Duodenal mucosa (tissue), 2 donors: ENCODE data around the gene CNTN2.

ENCODE experiments used
- H3K27ac ChIP-seq: one replicate; pipeline ENCODE4 v1.7.0; 2013; ENCODE audit warnings: low read depth, low read length
- H3K27me3 ChIP-seq, 2 donors: one replicate each; pipeline ENCODE4 v1.7.0; 2013; ENCODE audit warnings: low read length in 2 of 2, control low read depth in 1 of 2; ENCODE audit not compliant: insufficient read depth in 2 of 2, control insufficient read depth in 1 of 2
- H3K36me3 ChIP-seq, 2 donors: one replicate each; pipeline ENCODE4 v1.7.0; 2013; ENCODE audit warnings: low read length in 2 of 2, control low read depth in 1 of 2; ENCODE audit not compliant: insufficient read depth in 2 of 2, control insufficient read depth in 1 of 2
- H3K4me1 ChIP-seq, 2 donors: one replicate each; pipeline ENCODE4 v1.7.0; 2013; ENCODE audit warnings: low read length in 2 of 2, control low read depth in 1 of 2; ENCODE audit not compliant: insufficient read depth in 2 of 2, control insufficient read depth in 1 of 2
- H3K4me3 ChIP-seq, 2 donors: one replicate each; pipeline ENCODE4 v1.7.0; 2013; ENCODE audit warnings: low read length in 2 of 2, low read depth in 1 of 2
- H3K9ac ChIP-seq, 2 donors: one replicate each; pipeline ENCODE4 v1.7.0; 2013; ENCODE audit warnings: low read length in 2 of 2, low read depth in 1 of 2
- H3K9me3 ChIP-seq, 2 donors: one replicate each; pipeline ENCODE4 v1.7.0; 2013; ENCODE audit warnings: low read length in 2 of 2, control low read depth in 1 of 2; ENCODE audit not compliant: control insufficient read depth in 1 of 2

The CNTN2 gene

DNA sequence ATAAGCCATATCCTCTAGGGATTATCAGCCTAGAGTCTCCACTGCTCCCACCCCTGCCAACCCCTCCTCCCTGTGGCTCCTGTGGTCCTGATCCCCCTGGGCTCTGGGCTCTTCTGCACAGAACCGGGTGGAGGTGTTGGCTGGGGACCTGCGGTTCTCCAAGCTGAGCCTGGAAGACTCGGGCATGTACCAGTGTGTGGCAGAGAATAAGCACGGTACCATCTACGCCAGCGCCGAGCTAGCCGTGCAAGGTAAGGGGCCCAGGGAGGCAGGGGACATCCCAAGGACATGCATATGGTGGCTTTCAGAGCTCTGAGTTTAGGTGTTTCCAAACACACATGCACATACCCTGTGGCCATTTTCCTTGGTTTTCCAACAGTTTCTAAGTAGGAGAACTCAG, 19.3 kb downstream of the CNTN2 start:
- Histone ChIP-seq H3K4me3 (no peak overlapping the region), H3K36me3 (no peaks in the 10 kb centered on the region), H3K27ac (no peak overlapping the region), H3K27me3 (no peaks in the 10 kb centered on the region), H3K9me3 (no peaks in the 10 kb centered on the region), H3K9ac (no peak overlapping the region), H3K4me1 (peaks cover 0 to 9% of the 10 kb centered on the region in 2 donors)

DNA sequence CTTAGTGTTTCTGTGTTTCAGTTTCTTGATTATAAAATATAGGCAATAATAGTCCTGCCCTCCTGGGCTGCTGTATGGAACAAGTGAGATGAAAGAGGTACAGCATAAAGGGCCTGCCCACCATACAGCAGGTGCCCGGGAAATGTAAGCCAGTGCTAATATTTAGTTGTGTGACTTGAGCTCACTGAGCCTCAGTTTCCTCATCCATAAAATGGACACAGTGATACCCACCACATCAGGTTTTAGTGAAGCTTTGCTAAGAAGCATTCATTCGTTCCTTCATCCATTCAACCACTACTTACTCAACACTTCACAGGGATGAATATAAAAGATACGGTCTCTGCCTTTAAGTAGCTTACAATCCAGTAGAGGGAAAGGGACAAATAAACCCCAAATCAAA, 19.9 kb downstream of the CNTN2 start:
- H3K9ac ChIP-seq = no peak overlapping the region
- H3K36me3 ChIP-seq = no peaks in the 10 kb centered on the region
- no peaks in the 10 kb centered on the region for H3K27me3 ChIP-seq
- no peak overlapping the region for H3K27ac ChIP-seq
- H3K4me1 ChIP-seq = peaks cover 0 to 9% of the 10 kb centered on the region in 2 donors
- no peak overlapping the region for H3K4me3 ChIP-seq
- H3K9me3 ChIP-seq = no peaks in the 10 kb centered on the region

DNA sequence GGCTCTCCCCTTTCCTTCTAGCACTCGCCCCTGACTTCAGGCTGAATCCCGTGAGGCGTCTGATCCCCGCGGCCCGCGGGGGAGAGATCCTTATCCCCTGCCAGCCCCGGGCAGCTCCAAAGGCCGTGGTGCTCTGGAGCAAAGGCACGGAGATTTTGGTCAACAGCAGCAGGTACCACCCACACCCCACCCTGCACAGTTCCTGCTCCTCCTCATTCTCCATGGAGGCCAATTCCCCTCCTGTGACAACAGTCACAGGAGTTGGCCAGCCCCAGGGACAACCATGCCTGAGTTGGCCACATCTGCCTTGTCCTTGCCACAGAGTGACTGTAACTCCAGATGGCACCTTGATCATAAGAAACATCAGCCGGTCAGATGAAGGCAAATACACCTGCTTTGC, 21.3 kb downstream of the CNTN2 start:
- Histone ChIP-seq H3K4me3 (no peak overlapping the region), H3K27me3 (no peaks in the 10 kb centered on the region), H3K36me3 (no peaks in the 10 kb centered on the region), H3K27ac (no peak overlapping the region), H3K4me1 (peaks cover 0 to 9% of the 10 kb centered on the region in 2 donors), H3K9me3 (no peaks in the 10 kb centered on the region), H3K9ac (no peak overlapping the region)

DNA sequence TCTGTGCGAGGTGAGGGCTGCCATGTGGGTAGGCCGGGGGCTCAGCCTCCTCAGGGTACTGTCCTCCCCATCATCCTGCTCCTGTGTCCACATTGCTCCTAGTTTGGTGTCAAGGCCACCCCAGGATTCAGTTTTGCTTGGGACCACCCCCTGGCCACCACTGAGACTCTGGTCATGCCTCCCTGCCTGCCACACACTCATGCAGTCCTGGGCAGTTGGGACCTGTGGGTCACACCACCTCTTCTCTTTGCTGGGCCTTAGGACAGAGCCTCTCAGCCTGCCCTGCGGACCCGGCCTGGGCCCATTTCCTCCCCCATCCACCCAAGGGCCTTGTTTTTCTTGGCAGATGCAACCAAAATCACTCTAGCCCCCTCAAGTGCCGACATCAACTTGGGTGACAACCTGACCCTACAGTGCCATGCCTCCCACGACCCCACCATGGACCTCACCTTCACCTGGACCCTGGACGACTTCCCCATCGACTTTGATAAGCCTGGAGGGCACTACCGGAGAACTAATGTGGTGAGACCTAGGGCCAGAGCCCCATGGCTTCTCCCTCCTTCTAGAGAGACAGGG, 21.8 kb downstream of the CNTN2 start:
- no peak overlapping the region for H3K27ac ChIP-seq
- H3K27me3 ChIP-seq = no peaks in the 10 kb centered on the region
- no peaks in the 10 kb centered on the region for H3K9me3 ChIP-seq
- H3K4me3 ChIP-seq = no peak overlapping the region
- peaks cover 0 to 9% of the 10 kb centered on the region in 2 donors for H3K4me1 ChIP-seq
- H3K36me3 ChIP-seq = no peaks in the 10 kb centered on the region
- H3K9ac ChIP-seq = no peak overlapping the region

DNA sequence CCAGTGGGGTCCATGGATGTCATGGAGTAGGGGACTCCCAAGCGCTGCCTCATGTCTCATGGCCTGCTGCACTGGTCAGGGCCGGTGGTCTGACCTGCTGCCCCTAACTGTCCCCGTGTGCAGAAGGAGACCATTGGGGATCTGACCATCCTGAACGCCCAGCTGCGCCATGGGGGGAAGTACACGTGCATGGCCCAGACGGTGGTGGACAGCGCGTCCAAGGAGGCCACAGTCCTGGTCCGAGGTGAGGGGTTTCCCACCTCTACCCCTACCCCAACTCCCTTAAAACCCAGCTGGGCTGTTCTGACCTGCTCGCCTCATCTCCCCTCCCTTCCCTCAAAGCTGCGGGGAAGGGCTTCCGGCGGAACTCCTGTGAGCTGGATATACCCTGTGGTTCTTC, 22.7 kb downstream of the CNTN2 start:
- no peaks in the 10 kb centered on the region for H3K27me3 ChIP-seq
- no peaks in the 10 kb centered on the region for H3K9me3 ChIP-seq
- no peak overlapping the region for H3K9ac ChIP-seq
- H3K4me3 ChIP-seq = no peak overlapping the region
- H3K36me3 ChIP-seq = no peaks in the 10 kb centered on the region
- H3K4me1 ChIP-seq = peaks cover 0 to 9% of the 10 kb centered on the region in 2 donors
- no peak overlapping the region for H3K27ac ChIP-seq

GRCh38 chr1:205066141-205066818, 23.3 kb downstream of the CNTN2 start:
- Histone ChIP-seq H3K27me3 (no peaks in the 10 kb centered on the region), H3K36me3 (no peaks in the 10 kb centered on the region), H3K4me1 (peaks cover 0 to 9% of the 10 kb centered on the region in 2 donors), H3K27ac (no peak overlapping the region), H3K4me3 (no peak overlapping the region), H3K9me3 (no peaks in the 10 kb centered on the region), H3K9ac (no peak overlapping the region)

GRCh38 chr1:205067031-205067430, 24.0 kb downstream of the CNTN2 start:
- H3K36me3 ChIP-seq = no peaks in the 10 kb centered on the region
- no peak overlapping the region for H3K9ac ChIP-seq
- H3K9me3 ChIP-seq = no peaks in the 10 kb centered on the region
- H3K27me3 ChIP-seq = no peaks in the 10 kb centered on the region
- peaks cover 0 to 9% of the 10 kb centered on the region in 2 donors for H3K4me1 ChIP-seq
- no peak overlapping the region for H3K27ac ChIP-seq
- no peak overlapping the region for H3K4me3 ChIP-seq

DNA sequence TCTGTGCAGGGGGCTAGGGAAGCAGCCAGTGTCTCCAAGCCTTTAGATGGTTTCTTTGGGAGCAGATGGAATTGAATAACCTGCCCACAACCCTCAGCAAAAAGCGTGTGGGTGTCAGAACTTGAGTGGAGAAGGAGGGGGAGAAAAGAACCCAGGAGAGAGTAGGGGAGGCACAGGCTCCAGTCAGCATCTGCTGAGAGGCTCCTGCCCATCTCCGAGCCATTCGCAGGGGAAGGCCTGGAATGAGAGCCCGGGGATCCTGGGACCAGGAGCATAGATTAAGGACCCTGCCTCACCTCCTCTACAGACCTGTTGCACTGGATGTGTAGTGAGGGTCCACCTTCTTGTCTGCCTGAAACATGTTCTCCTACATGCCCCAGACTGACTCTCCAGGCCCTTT, 25.0 kb downstream of the CNTN2 start:
- H3K9me3 ChIP-seq = no peaks in the 10 kb centered on the region
- no peaks in the 10 kb centered on the region for H3K36me3 ChIP-seq
- H3K4me3 ChIP-seq = no peak overlapping the region
- H3K9ac ChIP-seq = no peak overlapping the region
- H3K27me3 ChIP-seq = no peaks in the 10 kb centered on the region
- peaks cover 0 to 9% of the 10 kb centered on the region in 2 donors for H3K4me1 ChIP-seq
- H3K27ac ChIP-seq = no peak overlapping the region

DNA sequence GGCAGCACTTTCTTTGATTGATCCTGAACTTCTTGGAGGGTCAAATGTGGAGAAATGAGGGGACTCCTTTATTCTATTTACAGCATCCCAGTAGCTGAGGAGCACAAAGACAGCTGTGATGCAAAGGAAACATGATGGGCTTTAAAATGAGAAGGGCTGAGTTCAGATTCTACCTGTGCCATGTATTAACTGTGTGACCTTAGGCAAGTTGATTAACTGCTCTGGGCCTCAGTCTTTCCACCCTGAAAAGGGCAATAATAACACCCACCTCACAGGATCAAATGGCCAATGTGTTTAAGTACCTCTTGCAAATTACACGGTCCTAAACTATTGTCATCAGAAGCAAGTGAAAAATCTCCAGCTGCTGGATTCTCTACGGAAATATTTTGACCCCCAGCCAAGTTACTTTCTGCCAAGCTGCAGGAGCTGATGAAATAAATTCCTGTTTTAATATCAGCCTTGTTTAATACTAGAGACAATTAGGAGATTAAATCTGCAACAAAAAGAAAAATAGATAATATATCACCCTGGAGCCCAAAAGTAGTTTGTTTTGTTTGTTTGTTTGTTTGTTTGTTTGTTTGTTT, 25.5 kb downstream of the CNTN2 start:
- no peak overlapping the region for H3K4me3 ChIP-seq
- no peaks in the 10 kb centered on the region for H3K36me3 ChIP-seq
- H3K4me1 ChIP-seq = peaks cover 0 to 9% of the 10 kb centered on the region in 2 donors
- no peaks in the 10 kb centered on the region for H3K9me3 ChIP-seq
- no peak overlapping the region for H3K27ac ChIP-seq
- no peaks in the 10 kb centered on the region for H3K27me3 ChIP-seq
- H3K9ac ChIP-seq = no peak overlapping the region

DNA sequence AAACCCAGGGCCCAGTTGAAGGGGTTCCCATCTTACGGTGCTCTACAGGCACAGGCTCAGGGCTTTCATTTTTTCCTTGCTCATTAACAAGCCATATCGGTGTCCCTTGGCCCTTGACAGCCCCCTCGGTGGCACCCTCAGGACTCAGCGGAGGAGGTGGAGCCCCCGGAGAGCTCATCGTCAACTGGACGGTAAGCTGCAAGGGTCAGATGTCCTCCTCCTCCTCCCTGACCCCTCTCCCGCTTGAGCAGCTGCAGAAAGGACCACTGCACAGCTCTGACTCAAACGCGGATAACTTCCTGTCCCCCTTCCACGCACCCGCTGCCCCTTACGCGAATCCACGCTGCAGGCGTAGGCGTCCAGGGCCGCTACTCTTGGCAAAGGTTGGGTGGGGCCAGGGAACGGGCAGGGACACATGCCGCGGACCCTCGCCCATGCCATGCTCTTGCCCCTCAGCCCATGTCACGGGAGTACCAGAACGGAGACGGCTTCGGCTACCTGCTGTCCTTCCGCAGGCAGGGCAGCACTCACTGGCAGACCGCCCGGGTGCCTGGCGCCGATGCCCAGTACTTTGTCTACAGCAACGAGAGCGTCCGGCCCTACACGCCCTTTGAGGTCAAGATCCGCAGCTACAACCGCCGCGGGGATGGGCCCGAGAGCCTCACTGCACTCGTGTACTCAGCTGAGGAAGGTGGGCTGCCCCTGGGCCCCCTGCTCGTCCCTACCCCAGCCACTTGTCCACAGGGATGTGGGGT, 26.5 kb downstream of the CNTN2 start:
- Histone ChIP-seq H3K4me1 (peaks cover 0 to 9% of the 10 kb centered on the region in 2 donors), H3K9ac (no peak overlapping the region), H3K27ac (no peak overlapping the region), H3K36me3 (no peaks in the 10 kb centered on the region), H3K9me3 (no peaks in the 10 kb centered on the region), H3K4me3 (no peak overlapping the region), H3K27me3 (no peaks in the 10 kb centered on the region)
